ENCODE data around the gene OGFOD3. TPM values are rescaled to one million over a fixed set of nuclear protein-coding genes. Genes with fewer than 3 reads are reported as not detected.
"Not testable (repeated sequence)": the region's sequence is repeated elsewhere in the genome, so short reads cannot be mapped to it uniquely, and the experiment has no call there.

Gene OGFOD3
- polyA plus RNA-seq, 3 donors from 2014 or later, result 29.3 to 43.5 (median 39.8) TPM

DNA sequence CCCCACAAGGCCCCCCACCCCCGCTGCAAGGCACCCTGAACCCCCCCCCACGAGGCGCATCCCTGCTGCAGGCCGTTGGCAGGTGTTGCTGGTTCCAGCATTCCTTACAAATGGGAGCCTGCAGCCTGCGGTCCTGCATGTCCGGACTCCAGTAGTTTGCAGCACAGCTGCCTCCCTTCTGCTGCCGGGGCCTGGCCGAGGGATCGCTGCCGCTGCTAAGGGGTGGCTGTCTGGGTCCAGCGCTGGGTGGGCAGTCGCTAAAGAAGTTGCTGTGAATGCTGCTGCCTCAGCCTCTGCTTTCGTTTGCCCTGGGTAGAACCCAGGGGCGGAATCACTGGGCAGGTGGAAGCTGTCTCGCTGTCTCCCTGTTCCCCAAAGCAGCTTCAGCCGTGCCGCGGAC lies 35.0 kb downstream of the OGFOD3 start:
- Mint-ChIP-seq H3K36me3 (no peaks in the 10 kb centered on the region), H3K4me3 (no peak overlapping the region), H3K9me3 (no peaks in the 10 kb centered on the region), H3K27ac (no peak overlapping the region), H3K27me3 (ENCODE audit: low read depth in 3 of 3) (peaks cover 8 to 12% (median 8%) of the 10 kb centered on the region in 3 donors), H3K4me1 (peaks cover 0 to 3% of the 10 kb centered on the region in 2 donors)
- DNase-seq, result no peak

GRCh38 chr17:82382933-82383255 lies 35.5 kb downstream of the OGFOD3 start:
- Mint-ChIP-seq H3K27ac (no peak overlapping the region), H3K36me3 (no peaks in the 10 kb centered on the region), H3K9me3 (no peaks in the 10 kb centered on the region), H3K27me3 (ENCODE audit: low read depth in 3 of 3) (peaks cover 7 to 12% (median 8%) of the 10 kb centered on the region in 3 donors), H3K4me3 (no peak overlapping the region), H3K4me1 (peaks cover 0 to 3% of the 10 kb centered on the region in 2 donors)
- no peak for DNase-seq

GRCh38 chr17:82382220-82382932 lies 36.0 kb downstream of the OGFOD3 start:
- H3K9me3 Mint-ChIP-seq, DNase-seq, H3K27ac Mint-ChIP-seq, H3K4me1 Mint-ChIP-seq, H3K36me3 Mint-ChIP-seq, H3K4me3 Mint-ChIP-seq: not testable (repeated sequence)
- H3K27me3 Mint-ChIP-seq (ENCODE audit: low read depth in 3 of 3), result peaks cover 4 to 10% (median 9%) of the 10 kb centered on the region in 3 donors

DNA sequence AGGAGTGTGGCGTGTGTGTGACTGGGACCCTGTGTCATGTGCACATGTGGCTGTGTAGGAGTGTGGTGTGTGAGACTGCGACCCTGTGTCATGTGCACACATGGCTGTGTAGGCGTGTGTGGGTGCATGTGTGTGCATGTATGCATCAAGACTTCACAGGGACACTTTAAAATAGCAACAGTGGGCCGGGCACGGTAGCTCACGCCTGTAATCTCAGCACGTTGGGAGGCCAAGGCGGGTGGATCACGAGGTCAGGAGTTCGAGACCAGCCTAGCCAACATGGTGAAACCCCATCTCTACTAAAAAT lies 36.7 kb downstream of the OGFOD3 start:
- DNase-seq, H3K36me3 Mint-ChIP-seq, H3K27ac Mint-ChIP-seq, H3K9me3 Mint-ChIP-seq, H3K4me1 Mint-ChIP-seq, H3K4me3 Mint-ChIP-seq: not testable (repeated sequence)
- peaks cover 4 to 10% (median 10%) of the 10 kb centered on the region in 3 donors for H3K27me3 Mint-ChIP-seq (ENCODE audit: low read depth in 3 of 3)

- DNase-seq, result no peak
- H3K36me3 Mint-ChIP-seq, result no peaks in the 10 kb centered on the region
- H3K27me3 Mint-ChIP-seq (ENCODE audit: low read depth in 3 of 3), result peaks cover 7 to 10% (median 10%) of the 10 kb centered on the region in 3 donors
- no peak overlapping the region for H3K27ac Mint-ChIP-seq
- H3K4me1 Mint-ChIP-seq, result peaks cover 0 to 3% of the 10 kb centered on the region in 2 donors
- H3K4me3 Mint-ChIP-seq, result no peak overlapping the region
- no peaks in the 10 kb centered on the region for H3K9me3 Mint-ChIP-seq
These were observed 37.3 kb downstream of the OGFOD3 start for GRCh38 chr17:82380860-82381702.

- no peaks in the 10 kb centered on the region for H3K36me3 Mint-ChIP-seq
- DNase-seq, result no peak
- H3K9me3 Mint-ChIP-seq, result no peaks in the 10 kb centered on the region
- peaks cover 9 to 10% (median 9%) of the 10 kb centered on the region in 3 donors for H3K27me3 Mint-ChIP-seq (ENCODE audit: low read depth in 3 of 3)
- H3K4me1 Mint-ChIP-seq, result peaks cover 0 to 3% of the 10 kb centered on the region in 2 donors
- H3K4me3 Mint-ChIP-seq, result no peak overlapping the region
- H3K27ac Mint-ChIP-seq, result no peak overlapping the region
These were observed 39.7 kb downstream of the OGFOD3 start for GRCh38 chr17:82378741-82379021.

GRCh38 chr17:82377924-82378740 lies 40.3 kb downstream of the OGFOD3 start:
- Mint-ChIP-seq H3K27me3 (ENCODE audit: low read depth in 3 of 3) (peaks cover 9 to 15% (median 15%) of the 10 kb centered on the region in 3 donors), H3K4me3 (no peak overlapping the region), H3K9me3 (no peaks in the 10 kb centered on the region), H3K27ac (no peak overlapping the region), H3K36me3 (no peaks in the 10 kb centered on the region), H3K4me1 (peaks cover 0 to 3% of the 10 kb centered on the region in 2 donors)
- DNase-seq, result no peak

- H3K4me3 Mint-ChIP-seq, H3K9me3 Mint-ChIP-seq, H3K36me3 Mint-ChIP-seq, DNase-seq, H3K27ac Mint-ChIP-seq, H3K4me1 Mint-ChIP-seq: not testable (repeated sequence)
- H3K27me3 Mint-ChIP-seq (ENCODE audit: low read depth in 3 of 3), result peaks cover 12 to 18% (median 17%) of the 10 kb centered on the region in 3 donors
These were observed 41.1 kb downstream of the OGFOD3 start for GRCh38 chr17:82377294-82377693.

GRCh38 chr17:82376042-82376730 lies 42.2 kb downstream of the OGFOD3 start:
- Mint-ChIP-seq H3K4me3 (no peak overlapping the region), H3K9me3 (no peaks in the 10 kb centered on the region), H3K4me1 (peaks cover 0 to 5% of the 10 kb centered on the region in 2 donors), H3K27me3 (ENCODE audit: low read depth in 3 of 3) (peaks cover 12 to 18% (median 18%) of the 10 kb centered on the region in 3 donors), H3K36me3 (no peaks in the 10 kb centered on the region), H3K27ac (no peak overlapping the region)
- DNase-seq, result no peak

GRCh38 chr17:82375359-82376041 lies 42.9 kb downstream of the OGFOD3 start:
- H3K27me3 Mint-ChIP-seq (ENCODE audit: low read depth in 3 of 3), result peaks cover 12 to 23% (median 12%) of the 10 kb centered on the region in 3 donors
- no peak overlapping the region for H3K27ac Mint-ChIP-seq
- H3K36me3 Mint-ChIP-seq, result no peaks in the 10 kb centered on the region
- no peaks in the 10 kb centered on the region for H3K9me3 Mint-ChIP-seq
- DNase-seq, result no peak
- H3K4me3 Mint-ChIP-seq, result no peak overlapping the region
- H3K4me1 Mint-ChIP-seq, result peaks cover 0 to 6% of the 10 kb centered on the region in 2 donors

- no peaks in the 10 kb centered on the region for H3K9me3 Mint-ChIP-seq
- H3K36me3 Mint-ChIP-seq, result no peaks in the 10 kb centered on the region
- H3K27ac Mint-ChIP-seq, result no peak overlapping the region
- peaks cover 8 to 23% (median 13%) of the 10 kb centered on the region in 3 donors for H3K27me3 Mint-ChIP-seq (ENCODE audit: low read depth in 3 of 3)
- no peak for DNase-seq
- peaks cover 0 to 4% of the 10 kb centered on the region in 2 donors for H3K4me1 Mint-ChIP-seq
- no peak overlapping the region for H3K4me3 Mint-ChIP-seq
These were observed 43.6 kb downstream of the OGFOD3 start for GRCh38 chr17:82374626-82375331.

GRCh38 chr17:82373731-82374625 lies 44.4 kb downstream of the OGFOD3 start:
- Mint-ChIP-seq H3K4me3 (no peak overlapping the region), H3K36me3 (no peaks in the 10 kb centered on the region), H3K27ac (no peak overlapping the region), H3K9me3 (no peaks in the 10 kb centered on the region), H3K4me1 (peaks cover 0 to 4% of the 10 kb centered on the region in 2 donors), H3K27me3 (ENCODE audit: low read depth in 3 of 3) (peaks cover 10 to 22% (median 15%) of the 10 kb centered on the region in 3 donors)
- no peak for DNase-seq

Data from immature natural killer cell (primary cell).